Subcutaneous adipose tissue (tissue), 4 donors: ENCODE measurements around the gene MYORG. TPM values are rescaled to one million over a fixed set of nuclear protein-coding genes. Genes with fewer than 3 reads are reported as not detected.

ENCODE experiments used
- CTCF ChIP-seq: fragments of 450-650 bp; IDR thresholded peaks from one replicate; pipeline ENCODE4 v1.5.1; 2016; ENCODE audit warnings: low read depth, mild to moderate bottlenecking, control low read depth, antibody characterized with exemption, moderate library complexity
- total RNA-seq, 4 donors: library from RNA; depleted of rRNA; stranded (reverse); fragments of >200 nt; gene quantifications; one replicate each; pipeline ENCODE4 v1.1.0, GENCODE V29; 2016

The MYORG gene
- total RNA-seq, 4 donors from 2014 or later, result 3.7 to 15.7 (median 12.9) TPM

DNA sequence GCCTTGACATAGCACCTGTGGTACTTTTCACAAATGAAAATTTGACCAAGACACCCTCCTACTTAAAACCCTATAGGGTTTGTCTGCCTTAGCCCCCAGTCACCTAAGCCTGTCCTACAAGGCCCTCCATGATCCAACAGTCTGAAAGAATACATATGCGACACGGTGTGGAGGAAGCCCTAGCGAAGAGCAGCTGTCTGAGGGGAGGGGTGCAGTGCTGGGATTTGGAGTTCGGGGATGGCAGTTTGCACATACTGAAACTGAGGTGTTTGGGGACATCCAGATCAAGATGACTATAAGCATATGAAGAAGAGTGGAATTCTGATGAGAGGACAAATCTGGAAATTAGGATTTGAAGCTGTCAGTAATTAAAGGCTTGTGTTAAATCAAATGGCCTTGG lies 7.2 kb upstream of the MYORG start:
- TF ChIP-seq CTCF, result no peak

- no peak for TF ChIP-seq CTCF
Measured at GRCh38 chr9:34382879-34383278, 6.2 kb upstream of the MYORG start.

DNA sequence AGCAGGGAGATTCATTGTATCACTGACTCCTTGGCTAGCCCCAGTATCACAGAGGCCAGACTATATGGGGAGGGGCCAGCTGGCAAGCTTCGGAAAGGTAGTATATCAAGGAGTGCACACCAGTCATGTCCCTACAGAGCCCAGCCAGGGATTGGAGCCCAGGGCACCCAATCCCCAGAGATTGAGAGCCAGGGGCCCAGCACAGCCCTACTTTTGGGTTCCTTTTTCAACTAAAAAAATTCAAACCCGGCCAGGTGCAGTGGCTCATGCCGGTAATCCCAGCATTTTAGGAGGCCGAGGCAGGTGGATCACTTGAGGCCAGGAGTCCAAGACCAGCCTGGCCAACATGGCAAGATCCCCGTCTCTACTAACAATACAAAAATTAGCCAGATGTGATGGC lies 5.4 kb upstream of the MYORG start:
- TF ChIP-seq CTCF, result no peak

DNA sequence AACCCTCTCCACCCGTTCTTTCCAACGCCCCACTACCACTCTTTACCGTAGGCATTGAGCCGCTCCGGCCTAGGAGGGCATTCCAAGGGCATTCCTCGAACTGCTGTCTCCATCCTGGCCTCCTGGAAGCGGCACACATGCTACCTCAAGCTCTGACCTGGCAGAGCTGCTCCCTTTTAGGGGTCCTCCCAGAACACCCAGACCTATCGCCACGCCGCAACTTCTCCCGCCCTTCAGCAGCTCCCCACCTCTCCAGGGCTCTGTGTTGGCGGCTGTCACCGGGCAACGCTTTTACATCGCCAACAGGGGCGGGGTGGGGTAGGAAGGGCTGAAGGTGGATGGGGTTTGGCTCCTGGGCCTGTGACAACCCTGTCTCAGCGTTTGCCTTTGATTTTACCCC lies 4.6 kb upstream of the MYORG start:
- TF ChIP-seq CTCF, result no peak

GRCh38 chr9:34380511-34381315 lies 4.0 kb upstream of the MYORG start:
- no peak for TF ChIP-seq CTCF

DNA sequence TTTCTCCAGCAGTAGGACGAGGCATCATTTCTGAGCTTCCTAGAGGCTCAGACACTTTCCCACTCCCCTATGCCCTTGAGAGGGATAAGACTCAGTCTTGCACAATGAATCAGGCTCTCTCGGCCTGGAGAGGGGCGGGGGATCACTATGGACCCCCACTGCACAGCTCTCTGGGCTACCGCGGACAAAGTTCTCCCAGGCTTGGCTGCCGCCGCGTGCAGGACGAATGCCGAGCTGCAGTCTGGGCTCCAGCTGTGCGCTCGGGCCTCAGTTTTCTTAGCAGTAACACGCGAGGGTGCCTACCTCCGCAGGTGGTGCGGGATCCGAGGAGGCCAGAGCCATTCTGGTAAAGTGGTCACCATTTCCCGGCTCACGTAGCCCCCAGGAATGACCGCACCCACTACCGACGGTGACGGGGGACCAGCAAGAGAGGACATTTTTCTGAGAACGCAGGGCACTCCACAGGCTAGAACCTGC lies 3.4 kb upstream of the MYORG start:
- TF ChIP-seq CTCF, result no peak

GRCh38 chr9:34379334-34380033 lies 2.8 kb upstream of the MYORG start:
- TF ChIP-seq CTCF, result no peak
